ENCODE data around the gene KNCN.

KNCN gene

DNA sequence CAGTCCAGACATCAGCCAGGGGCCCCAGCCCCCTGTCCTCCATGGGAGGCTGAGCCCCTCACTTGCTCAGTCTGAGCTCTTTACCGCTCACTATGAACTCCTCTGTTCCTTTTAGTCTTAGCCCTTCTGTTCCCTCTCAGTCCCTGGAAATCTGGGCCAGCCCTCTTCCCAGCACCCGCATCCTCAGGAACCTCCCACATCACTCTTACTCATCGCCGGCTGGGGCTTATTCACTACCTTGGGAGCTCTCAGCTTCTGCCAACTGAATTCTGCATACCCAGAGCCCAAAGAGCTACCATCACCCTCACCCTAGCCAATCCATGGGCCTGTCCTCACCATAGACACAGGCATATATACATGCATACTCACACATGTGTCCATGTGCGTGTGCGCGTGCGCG is 11.5 kb downstream of the KNCN start:
- DNase-seq: peak; percentile 70

DNA sequence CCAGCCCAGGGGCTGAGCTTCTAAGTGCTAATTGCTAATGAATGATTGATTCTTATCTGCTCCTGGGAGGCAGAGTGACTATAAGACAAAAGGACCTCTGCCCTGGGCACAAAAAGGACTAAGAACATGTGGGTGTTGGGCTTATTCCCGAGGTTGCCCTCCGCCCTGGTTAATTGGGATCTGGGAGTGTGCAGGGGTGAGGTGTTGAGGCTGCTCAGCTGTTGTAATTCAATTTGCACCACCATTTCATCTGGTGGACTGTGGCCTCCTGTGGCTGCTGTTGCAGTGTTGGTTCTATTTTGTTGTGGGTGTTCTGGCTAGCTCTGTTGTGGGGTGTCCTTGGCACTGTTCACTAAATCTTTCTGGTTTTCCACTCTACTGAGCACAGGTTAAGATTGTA is 13.3 kb downstream of the KNCN start:
- DNase-seq: no peak

DNA sequence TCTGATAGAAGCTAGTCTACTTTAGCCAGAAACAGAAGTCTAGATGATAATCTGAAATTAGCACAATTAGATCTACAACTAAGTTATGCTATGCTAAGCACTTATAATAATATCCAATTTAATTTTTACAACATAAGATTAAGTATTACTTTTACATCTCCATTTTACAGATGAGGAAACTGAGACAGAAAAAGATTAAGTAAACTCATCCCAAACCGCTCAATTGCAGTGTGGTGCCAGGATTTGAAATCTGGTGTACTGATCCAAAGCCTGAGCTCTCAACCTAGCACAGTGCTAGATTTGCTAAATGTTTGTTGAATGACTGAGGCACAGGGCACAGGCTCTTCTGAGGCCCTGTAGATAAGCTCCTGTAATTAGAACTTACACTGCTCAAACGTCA is 13.8 kb downstream of the KNCN start:
- no peak for DNase-seq

DNA sequence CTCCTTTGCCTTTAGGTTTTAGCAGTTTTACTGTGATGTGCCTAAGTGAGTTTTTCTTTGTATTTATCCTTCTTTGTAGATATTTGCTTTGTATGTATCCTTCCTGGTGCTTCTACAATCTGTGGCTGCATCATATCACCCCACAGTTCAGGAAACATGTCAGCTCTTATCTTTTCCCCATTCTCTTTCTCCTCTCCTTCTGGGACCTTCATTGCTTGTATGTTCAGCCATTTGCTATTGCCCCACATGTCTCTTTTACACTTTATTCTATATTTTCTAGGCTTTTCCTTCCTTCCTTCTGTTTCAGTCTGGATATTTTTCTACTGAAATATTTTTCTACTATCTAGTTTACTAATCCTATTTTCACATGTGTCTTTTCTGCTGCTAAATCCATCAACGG is 14.9 kb downstream of the KNCN start:
- DNase-seq: no peak

DNA sequence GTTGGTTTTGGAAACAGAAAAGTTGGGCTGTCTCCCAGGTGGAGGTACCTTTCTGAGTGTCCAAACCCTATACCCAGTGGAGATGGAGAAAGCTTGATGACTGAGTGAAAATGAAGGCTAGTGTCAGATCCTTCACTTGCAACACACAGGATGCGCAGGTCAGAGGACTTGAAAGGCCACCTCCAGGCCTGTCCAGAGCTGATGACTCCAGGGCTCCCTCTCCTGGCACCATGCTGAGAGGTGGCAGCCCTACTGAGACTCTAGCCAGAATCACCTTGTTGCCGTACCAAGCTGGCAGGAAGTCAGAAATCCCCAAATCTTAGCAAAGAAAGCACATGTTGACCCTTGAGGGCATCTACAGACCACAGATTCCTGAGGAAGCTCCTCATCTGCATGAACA is 16.4 kb downstream of the KNCN start:
- DNase-seq: no peak

DNA sequence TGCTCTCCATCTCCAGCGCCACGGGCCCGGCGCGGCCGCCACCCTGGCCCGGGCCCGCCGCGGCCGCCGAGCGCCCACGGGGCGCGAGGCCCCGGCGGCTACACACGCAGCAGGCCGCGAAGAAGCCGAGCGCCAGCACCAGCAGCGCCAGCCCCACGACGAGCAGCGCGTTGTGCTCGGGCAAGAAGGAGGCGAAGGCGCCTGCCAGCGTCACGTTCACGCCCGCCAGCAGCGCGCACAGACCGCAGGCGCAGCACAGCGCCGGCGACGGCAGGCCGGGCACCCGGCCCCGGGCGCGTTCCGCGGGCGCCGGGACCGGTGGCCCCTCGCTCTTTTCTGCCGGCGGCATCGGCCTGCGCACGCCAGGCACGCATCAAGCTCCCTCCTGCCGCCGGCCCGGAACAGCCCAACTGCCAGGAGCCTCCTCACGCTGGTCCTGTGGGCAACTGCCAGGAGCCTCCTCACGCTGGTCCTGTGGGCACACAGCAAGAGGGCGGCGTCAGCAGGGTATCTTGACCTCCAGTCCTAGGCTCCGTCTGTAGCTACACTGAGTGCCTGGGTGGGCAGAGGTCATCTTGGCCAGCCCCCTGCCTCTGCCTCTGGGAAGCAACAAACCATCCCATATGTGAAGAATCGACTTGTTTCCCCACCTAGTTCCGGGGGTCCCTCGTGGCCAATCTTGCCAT is 18.1 kb downstream of the KNCN start:
- peak; percentile 33 for DNase-seq

DNA sequence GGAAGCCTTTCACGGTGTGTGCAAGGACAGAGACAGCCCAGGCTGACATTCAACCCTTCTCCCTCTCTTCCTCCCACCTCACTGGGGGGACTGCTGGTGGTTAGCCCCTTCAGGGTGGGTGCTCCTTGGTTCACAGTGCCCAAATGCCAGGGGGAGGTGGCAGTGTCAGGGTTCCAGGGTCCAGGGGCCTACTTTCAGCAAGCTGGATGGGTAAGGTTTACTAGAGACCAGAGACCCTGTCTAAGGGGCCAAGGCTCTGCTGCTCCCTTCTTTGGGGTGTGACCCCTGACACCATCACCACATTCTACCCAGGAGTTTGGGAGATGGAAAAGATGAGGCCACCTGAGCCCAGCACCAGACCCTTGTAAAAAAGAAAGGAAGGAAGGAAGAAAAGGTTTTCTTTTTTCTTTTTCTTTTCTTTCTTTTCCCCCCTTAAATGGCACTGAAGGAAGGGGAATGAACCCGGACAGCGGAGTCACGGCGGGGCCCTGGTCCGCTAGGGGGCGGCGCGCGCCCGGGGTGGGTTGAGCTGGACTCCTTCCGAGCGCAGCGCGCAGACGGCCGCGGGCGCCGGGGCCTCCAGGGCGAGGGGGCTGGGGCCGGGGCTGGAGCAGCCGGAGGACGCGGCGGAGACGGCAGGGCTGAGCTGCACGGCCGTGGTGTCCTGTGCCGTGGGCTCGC is 18.8 kb downstream of the KNCN start:
- peak; percentile 60 for DNase-seq

DNA sequence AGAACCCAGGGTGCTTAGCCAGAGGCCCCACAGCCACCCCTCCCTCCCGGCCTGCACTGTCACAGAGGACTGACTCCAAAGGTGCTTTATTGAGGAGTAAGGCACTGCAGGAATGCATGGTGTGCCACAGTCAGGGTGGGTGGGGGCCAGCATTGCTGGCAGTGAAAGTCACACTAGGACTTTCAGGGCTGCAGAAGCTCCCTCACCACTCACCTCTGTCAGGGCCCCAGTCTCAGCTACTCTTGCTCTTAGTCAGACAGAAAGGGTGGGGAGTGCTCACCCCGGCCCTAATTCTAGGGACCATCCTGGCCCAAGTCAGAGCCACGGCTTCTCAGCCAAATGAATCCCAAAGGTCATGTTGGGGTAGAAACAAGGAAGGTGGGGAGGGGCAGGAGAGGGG is 19.4 kb downstream of the KNCN start:
- DNase-seq: no peak

DNA sequence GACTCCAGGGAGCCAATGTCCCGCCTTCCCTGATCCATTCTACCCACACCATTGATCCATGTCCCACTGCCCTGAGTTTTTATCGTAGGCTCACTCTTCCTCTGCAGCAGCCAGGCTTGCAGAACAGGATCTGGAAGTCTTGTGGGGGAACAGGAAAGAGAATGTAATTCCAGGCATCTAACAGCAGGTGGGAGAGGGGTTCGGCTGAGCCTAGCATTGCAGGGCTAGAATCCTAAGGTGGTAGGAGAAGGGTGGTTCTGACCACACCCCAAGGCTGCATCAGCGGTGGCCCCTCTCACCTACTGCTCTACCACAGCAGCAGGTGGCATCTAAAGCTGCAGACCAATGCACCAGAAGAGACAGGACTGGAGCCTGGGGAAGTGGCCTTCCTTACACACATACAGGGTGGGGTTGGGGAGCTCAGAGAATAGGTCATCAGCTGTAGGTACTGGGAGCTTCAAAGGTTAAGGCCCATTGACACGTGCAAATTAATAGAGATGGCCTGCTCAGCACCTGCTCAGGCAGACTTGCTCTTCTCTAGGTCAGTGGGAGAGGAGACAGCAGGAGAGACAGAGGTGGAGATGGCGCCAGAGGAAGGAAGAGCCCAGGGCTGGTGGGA is 20.5 kb downstream of the KNCN start:
- DNase-seq: no peak

DNA sequence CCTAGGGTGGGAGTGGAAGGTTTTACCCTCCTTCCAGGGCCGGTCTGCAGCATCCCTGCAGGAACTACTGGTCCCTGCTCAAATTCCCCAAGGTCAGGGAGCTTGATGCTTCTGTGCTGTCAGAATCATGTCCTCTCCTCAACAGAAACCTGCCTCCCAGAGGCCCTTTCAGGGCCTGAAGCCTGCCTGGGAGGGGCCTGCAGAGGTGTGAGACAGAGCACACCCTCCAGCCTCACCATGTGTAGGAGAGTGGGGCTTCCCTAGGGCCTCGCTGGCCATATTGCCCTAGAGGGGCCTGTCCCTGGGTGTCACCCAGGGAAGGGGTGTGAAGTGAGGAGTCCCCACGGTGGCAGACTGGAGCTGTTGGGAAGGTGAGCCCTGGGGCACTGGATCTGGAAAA is 21.1 kb downstream of the KNCN start:
- no peak for DNase-seq

DNA sequence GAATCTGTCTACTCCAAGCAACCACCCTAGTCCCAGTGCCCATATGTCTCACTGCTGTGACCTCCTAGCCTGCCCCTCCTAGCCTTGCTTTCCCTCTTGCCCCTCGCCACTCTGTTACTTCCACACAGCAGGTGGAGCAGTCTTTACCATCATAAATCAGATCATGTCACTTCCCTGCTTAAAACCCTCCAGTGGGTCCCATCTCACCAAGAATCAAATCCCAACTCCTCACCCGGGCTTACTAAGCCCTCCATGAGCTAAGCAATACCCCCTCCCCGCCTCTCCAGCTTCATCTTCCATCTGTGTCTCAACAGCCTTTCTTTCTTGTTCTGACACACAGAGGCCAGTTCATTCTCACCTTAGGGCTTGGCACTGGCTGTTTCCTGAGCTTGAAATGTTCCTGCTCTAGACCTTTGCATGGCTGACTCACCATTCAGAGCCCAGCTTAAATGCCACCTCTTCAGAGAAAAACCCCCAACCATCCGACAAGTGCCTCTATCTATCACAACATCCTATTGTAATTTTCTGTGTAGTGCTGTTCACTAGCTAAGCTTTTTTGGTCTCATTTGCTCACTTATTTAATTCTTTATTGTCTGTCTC is 22.3 kb downstream of the KNCN start:
- no peak for DNase-seq

DNA sequence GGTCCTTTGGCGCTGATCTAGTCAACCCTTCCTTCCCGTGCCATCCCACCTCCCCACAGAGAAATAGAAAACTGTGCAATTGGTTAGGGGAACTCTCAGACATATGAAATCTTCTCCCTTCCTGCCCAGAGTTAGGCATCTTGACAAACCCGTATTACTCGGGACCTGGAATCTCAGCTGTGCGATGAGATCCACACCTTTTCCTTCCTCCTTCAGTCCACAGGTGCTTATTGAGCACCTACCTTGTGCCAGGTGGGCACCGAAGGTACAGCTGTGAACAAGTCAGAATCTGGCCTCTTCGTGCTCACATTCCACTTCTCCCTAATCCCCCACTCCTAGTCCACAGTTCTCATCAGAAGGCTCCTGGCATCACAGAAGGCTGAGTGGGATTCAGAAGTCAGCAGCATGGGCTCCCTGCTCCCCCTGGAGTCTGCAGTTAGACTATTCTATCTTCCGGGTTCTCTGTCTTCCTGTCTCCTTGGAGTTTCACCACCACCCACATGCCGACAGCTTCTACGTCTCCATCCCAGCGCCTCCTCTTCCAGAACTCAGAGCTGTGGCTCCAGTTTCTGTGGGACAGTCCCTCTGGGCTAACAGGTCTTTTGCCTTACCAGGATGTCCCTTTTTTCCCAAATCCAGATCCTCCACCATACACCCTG is 23.0 kb downstream of the KNCN start:
- peak; percentile 35 for DNase-seq

DNA sequence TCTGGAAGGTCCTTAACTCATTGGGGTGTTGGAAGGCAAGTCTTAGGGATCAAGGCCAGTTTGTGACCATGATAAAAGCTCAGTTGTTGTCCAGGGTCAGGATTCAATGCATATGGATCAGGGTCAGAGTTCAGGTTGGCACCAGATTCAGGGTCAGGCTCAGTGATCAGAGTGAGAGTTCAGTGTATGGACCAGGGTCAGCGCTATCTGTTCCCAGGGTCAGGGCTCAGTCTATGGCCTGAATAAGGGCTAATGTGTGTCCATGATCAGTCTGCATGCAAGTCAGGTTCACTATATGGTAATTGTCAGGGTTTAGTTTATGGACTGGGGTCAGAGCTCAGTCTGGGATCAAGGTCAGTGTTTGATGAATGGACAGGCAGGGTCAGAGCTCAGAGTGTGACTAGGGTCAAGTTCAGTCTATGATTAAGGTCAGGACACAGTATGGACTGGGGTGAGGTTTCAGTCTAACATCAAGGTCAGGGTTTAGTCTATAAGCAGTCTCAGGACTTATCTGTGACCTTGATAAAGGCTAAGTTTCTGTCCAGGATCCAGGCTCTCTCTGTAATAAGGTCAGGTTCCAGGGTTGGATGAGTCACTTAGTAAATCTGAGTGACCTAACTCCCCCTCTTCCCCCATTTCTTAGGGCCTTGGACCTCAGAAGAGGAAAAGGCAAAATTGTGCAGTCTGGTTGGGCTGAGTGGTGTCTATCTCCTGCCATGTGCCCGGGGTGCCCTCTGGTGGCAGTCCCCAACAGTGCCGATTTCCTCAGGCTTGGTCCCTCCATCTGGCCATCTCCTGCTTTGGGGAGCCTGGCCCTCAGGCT is 23.8 kb downstream of the KNCN start:
- DNase-seq: peak; percentile 62

DNA sequence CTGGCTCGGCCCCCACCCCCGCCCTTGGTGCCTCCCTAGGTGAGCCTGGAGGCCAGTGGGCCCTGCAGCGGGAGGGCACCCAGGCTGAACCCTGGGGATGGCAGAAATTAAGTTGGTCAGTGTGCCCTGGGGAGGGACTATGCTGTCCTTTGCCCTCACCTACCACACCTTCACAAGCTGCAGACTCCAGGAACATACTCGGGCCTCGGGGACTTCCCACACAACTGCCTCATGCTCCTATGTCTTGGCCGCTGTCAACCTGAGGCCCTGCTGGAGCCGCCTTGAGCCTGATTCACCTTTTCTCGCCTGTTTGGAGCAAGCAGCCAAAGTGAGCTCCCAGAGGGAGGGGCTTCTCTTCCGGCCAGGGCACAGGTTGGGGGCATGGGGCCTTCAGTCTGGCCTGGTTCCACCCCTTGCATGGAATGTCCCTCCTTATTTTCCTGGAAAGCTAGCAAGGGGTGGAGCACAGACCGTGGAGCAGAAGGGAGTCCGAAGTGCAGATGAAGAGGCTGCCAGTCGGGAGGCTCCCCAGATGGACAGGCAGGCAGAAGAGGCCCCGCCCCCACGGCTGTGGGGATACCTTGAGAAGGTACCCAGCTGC is 24.7 kb downstream of the KNCN start:
- DNase-seq: no peak

DNA sequence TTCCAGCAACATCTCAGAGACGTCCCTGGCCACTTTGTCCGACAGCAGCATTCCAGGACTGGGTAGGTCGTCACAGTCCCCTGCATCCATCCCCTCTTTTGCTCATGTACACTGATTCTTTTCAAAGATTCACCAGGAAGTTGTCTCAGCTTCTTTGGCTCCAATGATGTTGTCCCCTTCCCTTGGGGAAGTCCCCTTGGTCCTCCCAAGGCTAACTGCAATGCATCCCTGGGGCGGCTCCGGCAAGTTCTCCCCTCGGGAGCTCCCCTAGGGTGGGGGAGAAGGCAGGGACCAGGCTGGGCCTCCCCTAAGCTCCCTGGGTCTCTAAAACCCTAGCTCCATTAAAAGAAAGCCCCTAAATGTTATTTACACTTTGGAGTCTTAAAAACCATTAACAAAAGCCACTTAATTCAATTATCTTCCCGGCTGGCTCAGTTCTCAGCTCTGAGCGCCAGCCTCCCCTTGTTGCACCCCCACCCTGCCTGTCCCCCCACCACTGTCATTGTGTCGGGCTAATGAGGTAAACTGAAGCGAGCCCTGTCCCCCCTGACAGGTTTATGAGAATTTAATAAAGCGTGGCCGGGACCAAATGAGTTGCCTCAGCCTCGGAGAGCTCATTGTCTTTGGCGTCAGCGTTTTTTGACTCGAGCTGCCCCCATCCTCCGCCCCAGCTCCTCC is 25.3 kb downstream of the KNCN start:
- no peak for DNase-seq

DNA sequence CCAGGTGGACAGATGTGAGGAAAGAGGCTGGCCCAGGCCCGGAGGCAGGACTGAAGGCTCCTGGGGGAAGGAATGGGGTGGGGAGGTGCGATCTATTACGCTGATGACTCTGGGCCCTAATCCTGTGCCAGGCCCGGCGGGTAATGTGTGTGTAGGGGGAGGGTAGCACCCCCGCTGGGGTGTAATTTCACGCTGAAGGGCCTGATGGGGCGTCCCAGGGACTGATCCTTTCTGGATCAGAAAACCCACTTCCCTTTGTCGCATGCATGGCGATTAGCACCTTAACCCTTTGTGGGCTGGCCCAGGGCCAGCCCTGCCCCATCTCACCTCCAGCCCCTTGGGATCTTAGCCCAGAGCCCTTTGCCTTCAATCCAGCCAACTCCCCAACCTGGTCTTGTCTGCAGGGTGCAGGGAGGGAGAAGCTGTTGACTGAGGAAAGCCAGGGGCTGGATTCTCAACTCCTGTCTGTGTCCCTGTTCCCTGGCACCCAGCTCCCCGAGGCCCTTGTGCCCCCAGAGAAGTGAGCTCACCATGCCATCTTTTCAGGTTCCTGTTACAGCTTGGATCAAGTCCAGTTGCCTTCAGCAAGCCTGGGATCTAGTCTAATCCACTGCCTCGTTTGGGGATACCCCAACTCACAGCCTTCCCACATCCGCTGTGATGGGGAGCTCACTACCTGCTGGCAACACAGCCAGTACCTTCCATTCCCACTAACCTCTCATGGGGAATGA is 26.0 kb downstream of the KNCN start:
- no peak for DNase-seq

DNA sequence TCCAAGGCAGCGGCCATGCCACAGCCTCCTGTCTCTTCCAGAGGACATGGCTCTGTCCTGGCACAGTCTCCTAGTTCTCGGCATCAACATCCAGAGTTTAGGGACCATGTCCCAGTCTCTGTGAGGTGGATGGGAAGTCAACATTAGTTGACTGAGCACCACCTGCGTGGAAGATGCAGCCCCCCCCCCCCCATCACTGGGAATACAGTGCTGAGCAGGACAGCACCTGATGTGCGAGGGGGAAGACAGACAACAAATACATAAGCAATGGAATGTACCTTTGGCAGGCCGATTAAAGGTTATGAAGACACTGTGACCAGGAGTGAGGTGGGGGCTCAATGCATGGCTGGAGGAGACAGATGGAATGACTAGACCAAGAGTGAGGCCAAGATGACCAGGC is 26.6 kb downstream of the KNCN start:
- DNase-seq: no peak

DNA sequence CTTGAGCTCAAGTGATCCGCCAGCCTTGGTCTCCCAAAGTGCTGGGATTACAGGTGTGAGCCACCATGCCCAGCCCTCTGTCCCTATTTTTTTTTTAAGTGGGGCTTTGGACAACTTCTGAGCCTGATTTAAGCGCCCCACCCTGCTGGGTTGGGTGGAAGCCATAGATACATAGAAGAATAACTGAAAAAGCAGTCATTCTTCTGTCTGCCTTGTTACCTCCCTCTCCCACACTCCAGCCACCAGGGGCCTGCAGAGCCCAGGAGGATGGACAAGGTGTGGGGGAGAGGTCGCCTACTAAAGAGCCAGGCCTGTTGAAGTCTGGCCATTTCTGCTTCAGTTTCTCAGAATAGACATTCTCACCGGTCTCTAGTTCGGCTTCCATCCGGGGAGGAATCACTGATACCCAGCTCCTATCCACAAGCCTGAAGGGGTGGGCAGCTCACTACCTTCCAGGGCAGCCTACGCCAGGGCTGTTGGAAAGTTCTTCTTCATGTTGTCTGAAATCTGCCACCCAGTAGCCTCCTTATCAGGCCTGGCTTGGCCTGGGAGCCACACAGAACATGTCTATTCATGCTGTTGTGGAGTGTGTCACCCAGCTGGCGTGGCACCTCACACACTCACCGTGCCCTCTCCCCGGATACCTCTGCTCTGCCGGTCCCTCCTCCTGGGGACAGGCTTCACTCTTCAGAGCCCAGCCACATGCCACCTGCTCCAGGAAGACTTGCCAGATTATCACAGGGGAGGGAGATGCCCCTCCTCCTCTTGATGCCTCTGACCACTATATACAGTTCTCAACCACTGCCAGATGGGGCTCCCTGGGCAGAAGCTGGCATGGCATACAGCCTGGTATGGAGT is 27.7 kb downstream of the KNCN start:
- no peak for DNase-seq

DNA sequence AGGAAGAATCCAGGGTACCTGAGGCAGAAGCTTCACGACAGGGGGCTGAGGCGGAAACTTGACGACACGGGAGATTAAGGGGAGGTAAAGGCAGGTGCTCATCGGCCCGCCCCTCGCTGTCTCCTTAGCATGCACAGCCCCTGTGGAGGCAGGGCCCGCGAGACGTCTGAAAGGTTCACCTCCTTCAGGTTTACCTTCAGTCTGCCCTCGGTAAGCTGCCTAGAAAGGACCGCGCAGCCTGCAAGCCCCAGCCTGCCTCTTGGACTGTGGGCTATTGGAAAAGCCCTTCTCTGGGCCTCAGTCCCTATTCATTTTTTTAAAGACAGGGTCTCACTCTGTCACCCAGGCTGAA is 28.5 kb downstream of the KNCN start:
- no peak for DNase-seq
